CD1c-positive myeloid dendritic cell (primary cell): ENCODE measurements around the gene PEX11G.

Source experiments
- DNase-seq: peaks from one replicate; pipeline ENCODE4 v3.0.0-alpha.2; 2016; ENCODE audit errors: extremely low spot score

PEX11G gene

DNA sequence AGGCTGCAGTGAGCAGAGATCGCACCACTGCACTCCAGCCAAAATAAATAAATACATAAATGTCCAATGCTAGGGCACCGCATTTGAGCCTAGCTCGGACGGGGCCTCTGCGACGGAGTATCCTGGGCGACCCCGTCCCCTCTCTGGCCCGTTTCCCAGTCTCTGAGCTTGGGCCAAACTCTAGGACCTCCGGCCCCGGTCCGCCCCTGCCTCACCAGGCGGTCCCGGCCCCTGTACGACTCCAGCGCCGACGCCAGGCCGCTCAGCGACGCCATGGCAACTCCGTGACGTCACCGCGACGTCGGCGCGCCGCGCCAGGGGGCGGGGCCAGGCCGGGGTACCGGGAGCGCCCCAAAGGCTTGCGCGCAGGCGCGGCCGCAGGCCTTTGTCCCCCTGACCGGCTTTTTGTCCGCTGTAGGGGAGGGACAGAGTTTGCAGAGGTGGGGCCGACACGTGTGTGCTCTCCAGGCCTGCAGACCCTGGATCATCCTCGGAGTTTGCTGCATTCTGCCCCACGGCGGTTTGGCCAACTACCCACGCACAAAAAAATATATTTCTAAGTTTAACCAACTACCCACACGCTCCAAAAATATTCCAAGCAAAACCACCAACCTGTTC, at the start of gene PEX11G:
TSS of gene PEX11G (minus strand) at position 300 of the 618 bp plus-strand sequence. CDS start at position 275, 25 bp downstream.
- peak; percentile 94 for DNase-seq

DNA sequence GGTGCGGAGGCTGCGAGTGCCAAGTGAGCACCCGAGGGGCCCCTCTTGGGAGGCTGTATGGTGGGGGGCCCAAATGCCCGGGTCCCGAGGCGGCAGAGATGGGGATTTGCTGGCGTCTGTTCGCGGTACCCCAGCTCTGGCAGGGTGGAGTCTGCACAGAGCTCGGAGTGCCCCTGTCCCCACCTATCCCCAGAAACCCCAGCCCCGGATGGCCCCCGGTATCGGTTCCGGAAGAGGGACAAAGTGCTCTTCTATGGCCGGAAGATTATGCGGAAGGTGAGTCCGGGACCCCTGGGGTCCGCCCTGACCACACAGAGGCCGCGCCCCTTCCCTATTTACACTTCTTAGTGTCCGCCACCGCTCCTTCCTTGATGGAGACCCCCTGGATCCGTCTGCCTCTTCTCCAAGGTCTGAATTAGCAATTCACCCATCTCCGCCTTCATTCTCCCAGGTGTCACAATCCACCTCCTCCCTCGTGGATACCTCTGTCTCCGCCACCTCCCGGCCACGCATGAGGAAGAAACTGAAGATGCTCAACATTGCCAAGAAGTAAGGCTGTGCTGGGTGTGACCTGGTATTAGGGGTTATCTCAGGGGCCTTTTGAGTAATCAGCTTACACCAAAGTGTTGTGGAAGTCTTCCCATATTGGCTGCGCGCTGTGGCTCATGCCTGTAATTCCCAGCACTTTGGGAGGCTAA, 47.3 kb upstream of the PEX11G start:
- peak; percentile 44 for DNase-seq

DNA sequence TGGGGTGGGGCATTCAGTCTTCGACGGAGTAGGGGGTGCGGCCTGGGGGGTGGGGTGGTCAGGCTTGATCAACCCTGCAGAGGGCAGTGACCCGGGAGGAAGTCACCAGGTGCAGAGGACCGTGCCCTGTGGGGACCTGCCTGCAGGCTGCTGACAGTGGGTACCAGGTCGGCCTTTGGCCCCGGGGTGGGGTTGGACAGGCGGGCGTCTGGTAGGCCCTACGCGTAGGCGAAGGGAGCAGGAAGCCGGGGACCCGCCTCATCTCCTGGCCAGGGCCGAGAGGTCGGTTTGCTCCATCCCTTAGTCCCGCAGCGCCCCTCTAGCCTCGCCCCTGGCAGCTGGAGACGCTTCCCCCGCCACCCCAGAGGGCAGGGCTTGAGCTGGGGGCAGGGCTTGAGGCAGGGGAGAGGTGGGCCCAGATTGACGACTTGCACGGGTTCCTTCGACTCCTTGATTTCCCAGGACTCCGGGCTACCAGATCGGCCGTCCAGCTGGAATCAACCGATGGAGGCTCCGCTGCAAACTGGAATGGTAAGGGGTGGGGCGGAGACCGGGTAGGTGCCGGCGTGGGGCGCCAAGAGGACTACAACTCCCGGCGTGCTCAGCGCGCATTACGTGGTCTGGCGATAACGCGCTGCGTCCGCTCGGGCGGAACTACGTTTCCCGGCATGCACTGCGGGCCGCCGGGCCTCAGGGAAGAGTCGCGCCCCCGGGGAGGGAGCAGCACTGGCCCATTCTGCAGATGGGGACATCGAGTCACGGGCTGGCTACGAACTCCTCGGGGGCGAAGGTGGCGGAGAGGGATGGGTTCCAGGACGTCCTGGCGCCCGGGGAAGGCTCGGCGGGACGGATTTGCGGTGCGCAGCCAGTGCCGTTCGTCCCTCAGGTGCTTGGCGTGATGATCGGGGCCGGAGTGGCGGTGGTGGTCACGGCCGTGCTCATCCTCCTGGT, 46.5 kb upstream of the PEX11G start, which contains the start of gene PNPLA6:
TSS of gene PNPLA6 (plus strand) at position 671 of the 951 bp plus-strand sequence. CDS start at position 743, 72 bp downstream.
- peak; percentile 95 for DNase-seq

DNA sequence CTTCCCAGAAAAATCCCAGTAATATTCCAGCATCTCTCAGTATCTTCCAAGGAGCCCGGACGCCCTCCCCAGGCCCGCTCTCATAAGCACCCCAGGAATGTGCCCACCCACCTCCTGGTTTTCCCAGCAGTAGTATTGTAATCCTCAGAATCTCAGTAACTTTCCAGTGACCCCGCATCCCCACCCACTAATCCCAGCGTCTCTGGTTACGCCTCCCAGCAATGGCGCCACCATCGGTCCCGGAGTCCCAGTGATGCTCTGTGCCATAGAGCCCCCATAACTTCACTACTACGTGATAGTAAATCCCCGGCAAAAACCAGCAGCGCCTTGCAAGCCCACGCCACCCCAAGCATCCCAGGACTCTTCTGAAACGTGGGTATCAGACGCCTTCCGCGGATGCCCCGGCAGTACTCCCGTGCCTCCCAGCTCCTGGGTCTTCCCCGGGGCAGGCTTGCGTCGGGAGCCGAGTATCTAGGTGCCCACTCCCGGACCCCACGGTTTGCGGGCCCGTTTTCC, 45.8 kb upstream of the PEX11G start:
- DNase-seq, result peak; percentile 54

DNA sequence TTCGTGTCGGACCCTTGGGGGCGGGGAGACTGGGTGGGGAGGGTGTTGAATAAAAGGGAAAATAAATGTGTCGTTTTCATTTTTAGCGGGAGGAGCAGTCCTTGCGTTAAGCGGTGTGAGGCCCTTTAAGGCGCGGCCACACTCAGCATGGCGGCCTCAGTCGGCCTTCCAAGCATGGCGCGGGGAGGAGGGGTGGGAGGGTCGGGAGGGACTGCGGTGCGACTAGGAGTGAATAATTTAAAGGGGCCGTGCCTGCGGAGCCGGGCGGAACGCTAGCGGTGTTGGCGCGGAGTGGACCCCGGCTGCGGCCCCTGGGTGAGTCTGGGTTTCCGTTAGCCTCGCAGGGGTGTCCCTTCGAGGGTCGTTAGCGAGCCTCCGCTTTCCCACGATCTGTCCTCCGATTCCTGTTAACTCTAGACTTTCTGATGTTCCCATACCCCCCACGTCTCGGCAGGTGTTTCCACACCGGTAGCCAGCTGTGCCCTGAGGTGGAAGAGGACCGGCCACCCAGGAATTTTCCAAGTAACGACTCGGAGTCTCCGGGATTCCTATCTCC, 45.2 kb upstream of the PEX11G start:
- peak; percentile 90 for DNase-seq

DNA sequence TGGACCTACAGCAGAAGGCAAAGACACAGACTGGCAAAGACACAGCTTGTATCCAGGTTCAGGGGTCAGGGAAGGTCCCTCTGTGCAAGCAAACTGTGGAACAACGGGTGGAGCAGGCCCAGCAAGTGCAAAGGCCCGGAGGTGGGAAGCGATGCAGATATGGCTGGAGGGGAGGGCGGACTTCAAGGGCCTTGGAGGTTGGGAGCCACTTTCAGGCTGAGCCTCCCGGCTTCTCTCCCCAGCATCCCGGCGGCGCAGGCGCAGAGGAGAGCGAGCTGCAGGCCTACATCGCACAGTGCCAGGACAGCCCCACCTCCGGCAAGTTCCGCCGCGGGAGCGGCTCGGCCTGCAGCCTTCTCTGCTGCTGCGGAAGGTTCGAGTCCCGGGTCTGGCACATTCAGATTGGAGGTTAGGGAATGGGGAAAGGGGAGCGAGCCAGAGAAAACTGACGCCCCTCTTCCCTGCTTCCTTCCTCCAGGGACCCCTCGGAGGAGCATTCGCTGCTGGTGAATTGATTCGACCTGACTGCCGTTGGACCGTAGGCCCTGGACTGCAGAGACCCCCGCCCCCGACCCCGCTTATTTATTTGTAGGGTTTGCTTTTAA, 44.5 kb upstream of the PEX11G start:
- no peak for DNase-seq

DNA sequence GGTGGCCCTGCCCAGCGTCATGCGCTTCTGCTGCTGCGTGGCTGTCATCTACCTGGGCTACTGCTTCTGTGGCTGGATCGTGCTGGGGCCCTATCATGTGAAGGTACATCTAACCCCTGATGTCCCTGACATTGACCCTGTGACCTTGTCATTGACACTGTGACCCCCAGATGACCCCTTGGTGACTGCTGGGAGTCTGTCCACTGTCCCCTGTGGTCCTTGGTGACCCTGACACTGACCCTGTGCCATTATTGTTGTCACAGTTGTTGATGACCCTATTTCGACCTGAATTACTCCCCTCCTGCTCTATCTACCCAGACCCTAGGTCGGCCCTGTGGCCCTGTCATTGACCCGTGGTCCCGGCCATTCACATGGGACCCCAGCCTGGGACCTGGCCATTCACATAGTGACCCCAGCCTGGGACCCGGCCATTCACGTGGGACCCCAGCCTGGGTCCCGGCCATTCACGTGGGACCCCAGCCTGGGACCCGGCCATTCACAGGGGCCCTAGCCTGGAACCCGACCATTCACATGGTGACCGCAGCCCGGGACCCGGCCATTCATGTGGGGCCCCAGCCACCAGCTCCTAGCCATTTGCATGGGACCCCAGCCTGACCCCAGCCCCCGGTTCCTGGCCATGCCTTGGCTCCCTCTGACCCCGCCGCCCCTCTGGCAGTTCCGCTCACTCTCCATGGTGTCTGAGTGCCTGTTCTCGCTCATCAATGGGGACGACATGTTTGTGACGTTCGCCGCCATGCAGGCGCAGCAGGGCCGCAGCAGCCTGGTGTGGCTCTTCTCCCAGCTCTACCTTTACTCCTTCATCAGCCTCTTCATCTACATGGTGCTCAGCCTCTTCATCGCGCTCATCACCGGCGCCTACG, 41.0 kb upstream of the PEX11G start:
- no peak for DNase-seq

DNA sequence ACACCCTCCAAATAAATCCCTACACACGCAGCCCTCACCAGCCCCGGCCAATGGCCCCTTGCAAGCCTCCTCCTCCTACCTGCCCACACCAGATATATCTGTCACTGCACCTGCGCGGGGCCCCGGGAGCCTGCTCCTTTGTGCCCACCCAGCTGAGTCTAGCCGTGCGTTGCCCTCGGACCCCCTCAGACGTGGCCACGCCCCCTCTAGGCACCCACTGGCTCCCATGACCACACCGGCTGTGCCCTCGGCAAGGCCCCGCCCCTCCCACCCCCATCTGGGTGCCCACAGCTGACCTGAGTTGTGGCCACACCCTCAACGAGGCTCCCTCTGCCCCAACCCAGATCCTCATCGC, 40.4 kb upstream of the PEX11G start:
- no peak for DNase-seq

DNA sequence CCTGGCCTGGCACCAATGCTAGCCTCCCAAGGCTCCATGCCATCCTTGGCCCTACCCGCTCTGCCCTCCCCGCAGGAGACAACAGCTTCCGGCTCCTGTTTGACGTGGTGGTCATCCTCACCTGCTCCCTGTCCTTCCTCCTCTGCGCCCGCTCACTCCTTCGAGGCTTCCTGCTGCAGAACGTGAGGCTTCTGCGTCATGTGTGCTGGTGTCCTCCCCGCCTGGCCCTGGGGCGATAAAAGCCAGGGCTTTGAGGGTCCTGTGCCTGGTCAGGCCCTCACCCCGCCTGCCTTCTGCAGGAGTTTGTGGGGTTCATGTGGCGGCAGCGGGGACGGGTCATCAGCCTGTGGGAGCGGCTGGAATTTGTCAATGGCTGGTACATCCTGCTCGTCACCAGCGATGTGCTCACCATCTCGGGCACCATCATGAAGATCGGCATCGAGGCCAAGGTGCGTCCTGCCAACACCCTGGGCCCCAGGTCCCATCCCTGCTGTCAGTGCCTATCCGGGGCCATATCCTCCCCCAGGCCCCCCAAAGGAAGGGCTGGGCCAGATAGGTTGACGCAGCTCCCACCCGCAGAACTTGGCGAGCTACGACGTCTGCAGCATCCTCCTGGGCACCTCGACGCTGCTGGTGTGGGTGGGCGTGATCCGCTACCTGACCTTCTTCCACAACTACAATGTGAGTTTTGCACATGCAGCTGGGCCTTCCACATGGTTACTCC, 39.8 kb upstream of the PEX11G start:
- no peak for DNase-seq

DNA sequence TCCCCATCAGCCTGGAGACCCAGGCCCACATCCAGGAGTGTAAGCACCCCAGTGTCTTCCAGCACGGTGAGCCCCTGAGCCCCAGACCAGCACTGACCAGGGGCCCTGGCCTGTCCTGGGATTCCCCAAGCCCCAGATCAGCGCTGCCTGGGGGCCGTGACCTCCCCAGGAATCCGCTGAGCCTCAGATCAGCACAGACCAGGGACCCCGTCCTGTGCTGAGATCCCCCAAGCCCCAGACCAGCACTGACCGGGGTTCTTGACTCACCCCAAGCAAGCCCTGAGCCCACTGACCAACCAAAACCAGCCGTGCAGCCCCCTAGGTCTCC, 39.3 kb upstream of the PEX11G start:
- no peak for DNase-seq

DNA sequence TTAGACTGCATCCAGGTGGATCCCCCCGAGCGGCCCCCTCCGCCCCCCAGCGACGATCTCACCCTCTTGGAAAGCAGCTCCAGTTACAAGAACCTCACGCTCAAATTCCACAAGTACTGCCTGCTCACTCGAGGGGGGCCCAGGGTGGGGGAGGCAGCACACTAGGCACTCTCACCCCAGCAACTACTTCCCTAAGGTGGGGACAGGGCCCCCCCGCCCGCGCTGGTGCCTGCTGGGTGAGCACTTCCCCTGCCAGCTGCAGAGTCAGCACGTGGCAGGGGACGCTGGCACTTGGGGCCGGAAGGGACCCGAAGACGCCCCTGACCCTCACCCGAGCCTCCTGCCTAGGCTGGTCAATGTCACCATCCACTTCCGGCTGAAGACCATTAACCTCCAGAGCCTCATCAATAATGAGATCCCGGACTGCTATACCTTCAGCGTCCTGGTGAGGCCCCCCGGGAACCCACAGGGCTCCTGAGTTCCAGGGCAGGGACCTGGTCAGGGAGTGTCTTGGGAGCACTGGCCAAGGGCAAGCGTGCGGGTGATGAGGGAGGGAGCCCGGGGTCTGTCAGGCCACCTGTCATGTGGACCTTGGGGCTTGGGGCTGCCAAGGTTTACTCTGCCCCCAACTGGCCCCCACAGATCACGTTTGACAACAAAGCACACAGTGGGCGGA, 38.8 kb upstream of the PEX11G start:
- DNase-seq, result peak; percentile 46

DNA sequence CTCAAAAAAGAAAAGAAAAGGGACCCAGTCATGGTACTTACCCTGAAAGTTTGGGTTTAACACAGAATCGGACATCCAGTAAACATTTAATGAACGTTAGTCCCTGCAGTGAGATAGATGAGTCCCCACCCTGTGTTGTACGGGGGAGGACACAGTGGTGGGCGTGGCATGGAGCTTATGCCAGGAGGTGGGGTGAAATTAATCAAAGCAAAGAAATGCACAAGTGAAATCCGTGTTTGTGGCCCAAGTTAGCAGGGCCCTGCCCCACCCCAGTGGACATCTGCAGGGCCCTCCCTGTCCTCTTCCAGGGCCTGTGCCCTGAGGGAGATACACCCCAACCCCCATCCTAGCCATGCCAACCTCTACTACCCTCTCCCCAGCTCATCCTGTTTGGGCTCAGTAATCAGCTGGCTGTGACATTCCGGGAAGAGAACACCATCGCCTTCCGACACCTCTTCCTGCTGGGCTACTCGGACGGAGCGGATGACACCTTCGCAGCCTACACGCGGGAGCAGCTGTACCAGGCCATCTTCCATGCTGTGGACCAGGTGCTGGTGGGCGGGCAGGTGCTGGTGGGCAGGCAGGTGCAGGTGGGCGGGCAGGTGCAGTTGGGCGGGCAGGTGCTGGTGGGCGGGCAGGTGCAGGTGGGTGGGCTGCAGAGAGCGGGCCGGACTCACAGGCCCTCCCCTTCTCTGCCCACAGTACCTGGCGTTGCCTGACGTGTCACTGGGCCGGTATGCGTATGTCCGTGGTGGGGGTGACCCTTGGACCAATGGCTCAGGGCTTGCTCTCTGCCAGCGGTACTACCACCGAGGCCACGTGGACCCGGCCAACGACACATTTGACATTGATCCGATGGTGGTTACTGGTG, 37.5 kb upstream of the PEX11G start:
- DNase-seq, result no peak

DNA sequence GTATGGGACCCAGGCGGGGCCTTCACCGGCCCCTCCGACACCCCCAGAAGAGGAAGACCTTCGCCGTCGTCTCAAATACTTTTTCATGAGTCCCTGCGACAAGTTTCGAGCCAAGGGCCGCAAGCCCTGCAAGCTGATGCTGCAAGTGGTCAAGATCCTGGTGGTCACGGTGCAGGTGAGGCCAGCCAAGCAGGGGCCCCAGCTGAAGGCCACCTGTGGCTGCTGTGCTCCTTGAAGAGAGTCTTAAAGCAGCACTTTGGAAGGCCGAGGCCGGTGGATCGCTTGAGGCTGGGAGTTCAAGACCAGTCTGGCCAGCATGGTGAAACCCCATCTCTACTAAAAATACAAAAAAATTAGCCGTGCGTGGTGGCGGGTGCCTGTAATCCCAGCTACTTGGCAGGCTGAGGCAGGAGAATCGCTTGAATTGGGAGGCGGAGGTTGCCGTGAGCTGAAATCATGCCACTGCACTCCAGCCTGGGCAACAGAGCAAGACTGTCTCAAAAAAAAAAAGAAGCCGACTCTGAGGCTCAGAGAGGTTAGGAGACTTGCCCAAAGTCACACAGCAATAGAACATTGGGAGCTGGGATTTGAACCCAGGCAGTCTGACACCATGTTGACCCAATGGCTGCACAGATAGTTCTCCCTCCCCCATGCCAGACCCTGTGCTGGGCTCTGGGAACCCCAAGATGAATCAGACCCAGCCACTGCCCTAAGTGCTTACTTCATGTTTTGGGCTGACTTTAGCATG, 36.3 kb upstream of the PEX11G start:
- DNase-seq, result no peak

DNA sequence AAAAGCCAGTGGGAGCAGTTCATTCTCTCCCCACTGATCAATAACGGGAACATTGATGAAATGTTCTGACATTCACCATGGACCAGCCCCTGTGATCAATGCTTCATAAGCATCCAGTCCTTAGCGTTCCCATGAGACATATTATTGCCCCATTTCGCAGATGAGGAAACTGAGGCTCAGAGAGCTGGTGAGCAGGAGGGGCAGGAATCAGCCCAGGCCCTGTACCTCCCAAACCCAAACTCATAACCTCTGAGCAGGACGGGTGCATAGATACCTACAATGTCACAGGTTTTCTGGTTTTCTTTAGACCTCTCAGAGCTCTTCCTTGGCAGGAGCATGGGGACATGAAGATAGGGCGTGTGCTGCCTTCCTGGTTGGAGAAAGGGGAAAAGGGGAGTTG, 35.7 kb upstream of the PEX11G start:
- DNase-seq, result no peak

DNA sequence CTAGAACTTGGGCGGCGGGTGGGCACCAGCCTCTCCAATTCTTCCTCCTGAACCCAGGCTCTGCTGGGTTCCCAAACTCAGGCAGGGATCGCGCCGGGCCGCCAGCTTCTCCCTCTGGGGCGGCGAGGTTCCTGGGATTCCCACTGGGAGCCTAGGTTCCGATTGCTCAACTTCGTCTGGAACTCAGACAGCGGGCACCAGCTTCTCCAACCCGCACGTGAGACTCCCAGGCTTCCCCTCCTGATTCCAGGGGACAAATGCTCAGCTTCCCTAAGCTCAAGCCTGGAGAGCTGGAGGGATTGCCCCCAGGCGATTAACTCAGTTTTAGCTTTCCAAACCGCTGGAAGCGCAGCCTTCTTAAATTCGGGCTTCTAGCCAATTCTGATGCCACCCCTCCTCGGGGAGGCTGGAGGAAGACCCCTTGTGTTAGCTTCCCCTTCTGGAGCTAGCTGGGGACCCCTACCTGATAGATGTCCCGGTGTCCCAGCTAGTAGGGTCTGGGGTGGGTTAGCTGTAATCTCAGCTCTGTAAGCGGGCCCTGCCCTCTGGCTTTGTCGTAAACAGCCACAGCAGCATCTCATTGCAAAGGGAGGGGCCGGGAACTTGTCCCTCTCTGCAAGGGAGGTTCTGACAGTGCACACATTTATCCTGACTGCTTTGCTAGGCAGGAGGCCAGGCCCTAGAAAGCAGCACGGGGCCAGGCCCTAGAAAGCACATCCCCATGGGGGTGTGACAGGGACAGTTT, 34.3 kb upstream of the PEX11G start:
- DNase-seq, result peak; percentile 34

DNA sequence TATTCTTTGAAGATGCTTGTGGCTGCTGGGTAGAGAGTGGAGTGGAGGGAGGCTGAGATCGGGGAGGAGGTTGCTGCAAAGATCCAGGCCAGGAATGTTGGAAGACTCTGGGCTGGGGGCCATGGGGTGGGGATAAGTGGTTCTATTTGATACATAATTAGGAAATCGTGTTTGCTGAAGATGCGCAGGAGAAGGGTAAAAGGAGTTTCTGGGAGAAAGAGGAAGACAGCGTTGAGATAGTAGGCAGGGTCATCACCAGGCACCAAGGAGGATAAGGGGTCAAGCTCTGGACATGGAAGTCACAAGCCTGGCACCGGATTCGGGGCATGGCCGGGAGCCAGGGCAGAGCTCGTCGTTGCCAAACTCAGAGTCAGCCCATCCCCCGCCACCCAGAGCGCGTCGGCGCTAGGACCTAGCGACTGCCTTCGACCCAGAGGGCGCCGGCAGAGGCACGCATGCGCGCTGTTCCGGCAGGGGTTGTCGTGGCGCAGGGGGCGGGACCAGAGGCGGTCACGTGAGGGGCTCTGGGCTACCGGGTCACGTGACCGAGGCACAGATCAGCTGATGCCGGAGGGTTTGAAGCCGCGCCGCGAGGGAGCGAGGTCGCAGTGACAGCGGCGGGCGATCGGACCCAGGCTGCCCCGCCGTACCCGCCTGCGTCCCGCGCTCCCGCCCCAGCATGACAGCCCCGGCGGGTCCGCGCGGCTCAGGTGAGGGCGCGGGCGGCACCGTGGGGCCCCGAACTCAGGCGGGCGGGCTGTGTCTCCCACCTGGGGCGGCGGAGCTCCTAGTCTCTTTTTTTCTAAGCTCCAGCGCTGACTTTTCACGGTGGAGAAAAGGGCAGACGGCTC, 33.5 kb upstream of the PEX11G start, which contains the start of gene MCOLN1:
TSS of gene MCOLN1 (plus strand) at position 553 of the 851 bp plus-strand sequence. CDS start at position 680, 127 bp downstream.
- DNase-seq, result peak; percentile 99
